ENCODE data around the gene BCAP31.

BCAP31 gene

DNA sequence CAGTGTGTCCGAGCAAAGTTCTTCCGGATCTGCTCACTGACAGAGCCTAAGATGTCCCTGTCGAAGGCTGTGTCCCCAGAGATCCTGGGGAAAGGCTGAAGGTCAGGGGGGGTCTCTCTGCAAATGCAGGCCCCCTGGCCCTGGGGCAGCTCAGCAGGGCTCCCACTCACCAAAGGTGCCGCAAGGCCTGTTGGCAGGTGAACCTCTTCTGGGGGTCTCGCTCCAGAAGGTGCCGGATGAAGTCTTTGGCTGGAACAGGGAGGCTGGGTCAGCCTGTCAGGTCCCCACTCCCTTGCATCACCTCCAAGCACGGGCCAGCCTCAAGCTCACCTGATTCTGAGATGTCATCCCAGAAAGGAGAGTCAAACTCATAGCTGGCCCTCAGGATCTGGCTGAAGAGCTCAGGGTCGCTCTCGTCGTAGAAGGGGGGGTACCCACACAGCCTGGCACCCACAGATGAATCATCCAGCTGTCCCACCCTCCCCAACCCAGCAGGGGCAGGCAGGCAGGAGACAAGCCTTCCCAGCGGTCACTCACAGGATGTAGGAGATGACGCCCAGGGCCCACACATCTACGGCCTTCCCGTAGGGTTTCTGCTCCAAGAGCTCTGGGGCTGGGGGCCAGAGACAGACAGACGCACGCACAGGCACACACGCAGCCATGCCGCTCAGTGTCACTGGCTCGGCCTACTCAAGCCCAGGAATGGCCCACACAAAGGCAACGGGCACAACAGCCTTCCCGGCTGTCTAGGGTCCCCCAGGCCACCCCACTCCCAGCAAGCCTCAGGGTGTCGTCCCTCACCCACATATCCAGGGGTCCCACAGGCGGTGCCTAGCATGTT is 53.2 kb downstream of the BCAP31 start:
- peak; percentile 54 for DNase-seq (ENCODE audit: low spot score)
- no peak overlapping the region for H3K27ac ChIP-seq
- no peak for TF ChIP-seq CTCF (IDR thresholded peaks at IDR 0.05)
- H3K4me3 ChIP-seq: no peak overlapping the region

DNA sequence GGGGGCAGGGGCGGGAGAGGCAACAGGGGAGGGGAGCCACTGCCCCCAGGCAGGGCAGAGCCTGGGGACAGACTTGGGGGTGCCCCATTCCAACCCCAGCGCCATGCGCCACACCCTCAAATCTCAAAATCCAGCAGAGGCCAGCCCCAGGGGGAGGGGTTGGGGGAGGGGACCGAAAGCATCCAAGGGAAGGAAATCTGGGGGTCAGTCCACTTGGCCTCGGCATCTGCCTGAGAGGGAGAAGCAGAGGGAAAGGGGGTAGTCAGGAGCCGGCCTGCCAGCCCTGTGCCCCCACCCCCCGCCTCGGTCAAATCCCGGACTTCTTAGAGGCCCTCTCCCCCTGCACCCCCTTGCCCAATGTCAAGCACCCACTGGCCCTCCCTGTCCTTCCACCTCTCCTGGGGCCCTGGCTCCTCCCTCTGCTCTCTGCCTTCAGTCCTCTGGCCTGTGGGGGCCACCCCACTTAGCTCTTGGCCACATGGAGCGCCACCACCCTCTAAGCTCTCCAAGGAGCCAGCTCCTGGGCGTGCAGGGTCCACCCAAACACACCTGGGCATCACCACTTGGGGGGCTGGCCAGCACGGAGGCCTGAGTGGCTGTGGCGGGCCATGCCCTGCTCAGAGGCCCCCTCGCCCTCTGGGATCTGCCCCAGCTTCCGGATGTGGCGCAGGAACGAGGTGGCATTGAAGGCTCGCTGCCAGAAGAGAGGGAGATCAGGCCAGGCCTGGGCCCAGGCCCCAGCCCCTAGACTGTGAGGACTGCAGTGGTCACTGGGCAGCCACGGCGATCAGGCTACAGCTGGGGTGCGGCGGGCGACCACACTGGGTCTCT is 54.1 kb downstream of the BCAP31 start:
- no peak for TF ChIP-seq CTCF (IDR thresholded peaks at IDR 0.05)
- H3K27ac ChIP-seq: no peak overlapping the region
- H3K4me3 ChIP-seq: no peak overlapping the region
- DNase-seq (ENCODE audit: low spot score): peak; percentile 56

- peak; percentile 69 for DNase-seq (ENCODE audit: low spot score)
- no peak overlapping the region for H3K27ac ChIP-seq
- peak; percentile 59 for TF ChIP-seq CTCF (IDR thresholded peaks at IDR 0.05)
- no peak overlapping the region for H3K4me3 ChIP-seq
These were observed 54.9 kb downstream of the BCAP31 start for GRCh38 chrX:153669174-153669890.

DNA sequence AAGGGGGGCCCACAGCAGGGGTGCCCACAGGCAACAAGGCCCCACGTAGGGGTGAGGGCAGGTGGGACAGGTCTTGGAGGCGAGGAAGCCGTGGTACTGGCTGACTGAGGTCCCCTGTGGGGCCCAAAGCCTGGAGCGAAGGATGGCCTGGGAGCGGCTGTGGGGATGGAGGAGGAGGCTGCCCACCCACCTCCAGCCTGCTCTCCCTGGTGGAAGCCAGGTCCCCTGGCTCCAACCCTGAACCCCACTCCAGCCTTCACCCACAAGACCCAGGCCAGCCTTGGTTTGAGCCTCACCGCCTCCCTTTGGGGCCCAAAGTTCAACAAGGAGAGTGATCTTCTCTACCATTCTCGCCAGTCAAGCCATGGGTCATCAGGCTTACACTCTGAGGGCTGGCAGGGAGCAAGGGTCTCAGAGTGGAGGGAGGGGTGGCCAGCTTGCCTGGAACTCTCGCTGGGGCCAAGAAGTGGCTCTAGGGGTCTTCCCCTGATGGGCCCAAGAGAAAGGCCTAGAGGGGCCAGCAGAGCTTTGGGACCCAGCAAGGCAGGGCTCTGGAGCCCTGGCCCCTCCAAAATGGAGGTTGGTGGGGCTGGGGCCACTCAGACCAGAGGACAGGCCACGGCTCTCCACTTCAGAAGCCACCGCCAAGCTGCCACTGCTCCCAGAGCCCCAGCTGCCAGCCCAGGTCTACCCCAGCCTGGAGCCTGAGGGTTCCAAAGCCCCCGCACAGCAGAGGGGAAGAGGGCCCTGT is 55.6 kb downstream of the BCAP31 start:
- no peak overlapping the region for H3K27ac ChIP-seq
- DNase-seq (ENCODE audit: low spot score): peak; percentile 61
- H3K4me3 ChIP-seq: no peak overlapping the region
- no peak for TF ChIP-seq CTCF (IDR thresholded peaks at IDR 0.05)

DNA sequence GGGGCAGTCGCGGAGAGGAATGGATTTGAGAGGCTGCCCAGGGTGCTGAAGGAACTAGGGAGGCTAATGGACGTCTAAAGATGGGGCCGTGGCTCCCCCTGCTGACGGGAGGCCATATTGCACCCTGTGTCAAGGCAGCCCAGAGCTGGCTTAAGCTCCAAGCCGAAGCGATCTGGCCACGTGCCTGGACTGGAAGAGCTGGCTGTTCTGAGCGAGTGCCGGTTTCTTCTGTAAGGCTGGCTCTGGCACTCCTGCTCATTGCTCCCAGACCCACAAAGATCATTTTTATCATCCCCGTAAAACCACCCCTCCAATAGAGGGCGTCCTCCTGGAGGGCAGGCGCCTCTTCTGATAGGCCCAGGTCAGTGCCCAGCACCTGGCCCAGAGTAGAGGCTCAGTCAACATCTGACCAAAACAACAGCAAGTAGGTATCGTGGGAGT is 56.2 kb downstream of the BCAP31 start:
- peak; percentile 75 for DNase-seq (ENCODE audit: low spot score)
- peak overlapping the region; percentile 13 for H3K4me3 ChIP-seq
- TF ChIP-seq CTCF (IDR thresholded peaks at IDR 0.05): peak; percentile 53
- no peak overlapping the region for H3K27ac ChIP-seq

DNA sequence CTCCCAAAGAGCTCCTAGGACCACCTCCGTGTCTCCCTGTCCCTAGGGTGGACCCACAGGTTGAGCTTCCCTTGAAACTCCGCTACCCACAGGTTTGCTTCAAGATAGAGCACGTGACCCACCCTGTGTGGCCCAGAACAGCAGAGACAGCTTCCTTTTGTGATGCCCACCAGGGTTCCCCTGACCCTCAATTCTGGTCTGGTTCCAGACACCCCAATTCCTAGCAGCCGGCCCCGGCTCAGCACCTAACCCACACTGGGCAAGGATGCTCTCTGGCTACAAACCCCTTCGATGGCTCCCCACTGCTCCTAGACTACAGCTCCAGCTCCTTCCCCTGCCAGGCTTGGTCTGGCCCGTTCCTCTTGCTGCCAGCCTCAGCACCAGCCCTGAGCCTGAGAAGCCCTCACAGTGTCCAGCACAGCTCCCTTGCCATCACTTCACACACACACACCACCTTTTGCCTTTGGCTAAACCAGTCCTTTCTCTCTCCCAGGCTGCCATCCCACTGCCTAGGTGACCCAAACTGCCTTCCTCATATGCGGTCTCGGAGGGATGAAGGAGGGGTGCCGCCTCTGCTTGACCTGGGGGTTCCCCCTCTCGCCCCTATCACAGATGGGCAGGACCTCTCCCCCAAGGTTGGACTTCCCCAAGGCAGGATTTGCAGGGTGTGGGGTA is 56.8 kb downstream of the BCAP31 start:
- H3K4me3 ChIP-seq: peak overlapping the region; percentile 13

More for the DNA sequence above, 56.8 kb downstream of the BCAP31 start:
- DNase-seq (ENCODE audit: low spot score): peak; percentile 69
- no peak overlapping the region for H3K27ac ChIP-seq
- TF ChIP-seq CTCF (IDR thresholded peaks at IDR 0.05): no peak
